RPMI8226 (cell line): ENCODE results near the gene RHBG.

ENCODE experiments used
- DNase-seq: peaks from one replicate; pipeline ENCODE4 v3.0.0-alpha.2; 2015

Gene RHBG

DNA sequence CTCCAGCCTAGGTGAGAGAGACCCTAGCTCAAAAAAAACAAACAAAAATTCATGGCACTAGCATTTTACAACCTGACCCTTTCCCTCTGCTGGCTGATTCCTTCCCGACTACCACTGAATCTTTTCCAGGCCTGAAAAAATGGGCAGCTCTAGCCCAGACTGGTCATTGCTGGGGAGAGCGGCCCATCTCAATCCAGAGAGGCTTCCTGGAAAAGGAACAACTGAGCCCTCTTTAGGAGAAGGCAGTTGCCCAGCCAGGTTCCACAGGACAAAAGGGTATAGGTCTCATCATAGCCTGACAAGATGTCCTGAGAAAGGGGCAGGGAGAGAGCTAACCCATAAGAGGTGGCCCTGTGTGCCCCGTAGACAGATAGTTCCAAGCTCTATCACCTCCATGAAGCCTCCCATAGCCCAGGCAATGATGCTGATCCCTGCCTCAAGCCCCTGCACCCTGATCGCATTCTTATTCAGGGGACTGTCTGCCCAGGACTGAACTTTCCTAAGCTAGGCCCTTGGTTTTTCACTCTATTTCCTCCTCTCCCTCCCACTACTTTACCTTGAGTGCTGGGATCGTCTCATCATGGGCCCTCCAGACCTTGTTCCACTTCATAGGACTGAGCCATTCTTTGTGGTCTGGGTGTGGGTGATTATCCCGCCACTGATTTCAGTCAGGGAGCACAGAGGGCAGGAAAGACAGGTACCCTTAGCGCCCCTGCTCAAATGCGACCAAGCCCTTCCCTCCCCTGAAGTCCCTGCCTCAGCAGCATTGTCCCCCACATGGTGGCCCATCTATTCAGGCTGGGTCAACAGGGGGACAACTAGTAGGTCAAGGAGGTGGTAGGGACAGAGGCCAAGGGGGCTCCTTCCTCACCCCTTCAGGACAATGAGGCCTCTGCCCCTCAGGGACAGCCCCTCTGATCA lies 18.2 kb downstream of the RHBG start:
- no peak for DNase-seq

DNA sequence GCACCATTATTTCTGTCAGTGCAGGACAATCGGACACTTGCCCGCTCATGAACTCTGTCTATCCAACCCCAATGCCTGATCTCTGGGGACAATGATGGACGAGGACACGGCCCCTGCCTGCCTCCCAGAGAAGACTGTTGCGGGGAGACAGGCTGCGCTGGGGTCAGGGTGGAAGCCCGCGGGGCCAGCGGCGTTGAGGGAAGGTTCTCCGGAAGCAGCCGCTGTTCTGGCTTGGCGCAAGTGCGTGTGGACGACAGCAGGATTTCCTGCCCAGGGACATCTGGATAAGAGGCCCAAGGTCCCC lies 18.8 kb downstream of the RHBG start:
- no peak for DNase-seq

DNA sequence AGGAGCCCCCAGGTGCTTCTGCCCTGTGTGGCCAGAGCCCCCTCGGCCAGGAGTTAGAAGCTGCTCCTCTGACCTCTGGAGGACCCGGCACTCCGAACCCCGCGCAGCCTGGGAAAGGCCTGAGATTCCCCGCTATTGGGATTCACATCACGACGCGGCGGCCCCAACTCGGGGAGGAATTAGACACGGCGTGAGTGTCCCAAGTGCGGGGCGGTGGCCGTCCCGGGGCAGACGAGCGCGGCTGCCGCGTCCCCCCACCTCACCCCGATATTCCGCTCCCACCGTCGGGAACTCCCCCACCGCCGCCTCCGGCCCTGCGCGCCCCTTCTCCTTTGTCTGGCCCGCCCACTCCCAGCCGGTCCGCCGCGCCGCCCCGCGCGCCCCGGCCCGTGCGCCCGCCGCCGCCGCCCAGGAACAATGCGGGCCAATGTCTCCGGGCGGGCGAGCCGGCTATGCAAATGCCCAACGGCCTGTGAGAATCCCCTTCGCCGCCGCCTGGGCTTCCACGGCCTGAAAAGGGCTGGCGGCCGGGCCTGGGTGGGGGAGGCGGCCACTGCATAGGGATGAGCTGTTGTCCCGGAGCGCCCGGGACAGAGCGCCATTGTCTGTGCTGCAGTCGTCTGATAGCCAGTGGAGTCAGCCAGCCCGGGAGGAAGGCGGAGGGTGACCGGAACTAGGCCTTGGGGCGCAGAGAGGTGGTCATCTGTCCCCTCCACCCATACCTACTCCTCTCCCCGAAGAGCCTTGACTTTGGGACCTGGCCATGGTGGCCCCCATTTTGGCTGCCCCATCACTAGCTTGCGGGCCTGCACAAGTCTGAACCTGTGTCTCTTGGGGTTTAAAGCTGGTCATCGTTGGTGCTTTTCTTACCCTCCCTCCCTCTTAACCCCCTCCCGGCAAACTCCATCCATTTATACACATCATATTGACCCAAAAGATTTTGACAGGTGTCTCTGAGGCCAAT lies 19.4 kb downstream of the RHBG start:
- no peak for DNase-seq

DNA sequence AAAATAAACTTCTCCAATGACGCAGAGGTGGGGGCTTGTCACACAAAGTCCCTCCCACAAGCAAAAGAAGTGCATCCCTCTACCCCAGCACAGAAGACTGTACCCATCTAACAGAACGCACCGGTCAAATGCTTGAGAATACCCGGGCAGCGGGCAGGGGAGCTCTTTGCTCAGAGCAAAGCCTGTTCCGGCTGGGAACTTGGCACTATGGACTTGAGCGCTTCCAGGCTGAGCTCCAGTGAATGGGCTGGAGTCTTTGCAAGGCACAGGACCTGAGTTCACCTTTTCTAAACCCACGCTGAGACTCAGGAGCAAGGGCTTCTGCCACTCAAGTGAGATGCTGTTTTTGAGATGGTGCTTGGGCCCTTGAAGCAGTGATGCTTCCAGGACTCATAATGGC lies 20.3 kb downstream of the RHBG start:
- no peak for DNase-seq

GRCh38 chr1:156390469-156391365 lies 21.7 kb downstream of the RHBG start:
- DNase-seq, result no peak

- DNase-seq, result no peak
Measured at GRCh38 chr1:156391366-156391677, 22.3 kb downstream of the RHBG start.

DNA sequence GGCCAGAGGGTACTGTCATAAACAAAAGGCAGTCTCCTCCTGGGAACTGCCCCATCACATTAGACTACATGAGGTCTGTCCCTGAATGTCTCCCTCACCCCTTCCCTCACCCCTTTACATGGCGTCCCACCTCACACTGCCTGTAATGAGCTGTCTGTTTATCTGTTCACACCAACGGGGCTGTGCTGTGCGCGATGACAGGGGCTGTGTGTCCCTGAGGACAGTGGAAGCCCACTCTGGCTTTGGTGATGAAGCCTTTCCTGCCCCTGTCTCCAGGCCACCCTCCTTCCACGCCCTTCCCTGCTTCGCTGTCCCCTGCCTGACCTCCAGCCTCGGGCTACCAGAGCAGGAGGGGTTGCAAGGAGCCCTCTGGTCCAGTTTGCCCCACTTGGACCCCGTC lies 22.7 kb downstream of the RHBG start:
- no peak for DNase-seq

- DNase-seq, result no peak
Measured at GRCh38 chr1:156392452-156392853, 23.4 kb downstream of the RHBG start.

- DNase-seq, result no peak
Measured at GRCh38 chr1:156393095-156393494, 24.1 kb downstream of the RHBG start.

- no peak for DNase-seq
Measured at GRCh38 chr1:156394082-156394481, 25.1 kb downstream of the RHBG start.

GRCh38 chr1:156394835-156395461 lies 25.9 kb downstream of the RHBG start:
- DNase-seq, result peak; percentile 54

DNA sequence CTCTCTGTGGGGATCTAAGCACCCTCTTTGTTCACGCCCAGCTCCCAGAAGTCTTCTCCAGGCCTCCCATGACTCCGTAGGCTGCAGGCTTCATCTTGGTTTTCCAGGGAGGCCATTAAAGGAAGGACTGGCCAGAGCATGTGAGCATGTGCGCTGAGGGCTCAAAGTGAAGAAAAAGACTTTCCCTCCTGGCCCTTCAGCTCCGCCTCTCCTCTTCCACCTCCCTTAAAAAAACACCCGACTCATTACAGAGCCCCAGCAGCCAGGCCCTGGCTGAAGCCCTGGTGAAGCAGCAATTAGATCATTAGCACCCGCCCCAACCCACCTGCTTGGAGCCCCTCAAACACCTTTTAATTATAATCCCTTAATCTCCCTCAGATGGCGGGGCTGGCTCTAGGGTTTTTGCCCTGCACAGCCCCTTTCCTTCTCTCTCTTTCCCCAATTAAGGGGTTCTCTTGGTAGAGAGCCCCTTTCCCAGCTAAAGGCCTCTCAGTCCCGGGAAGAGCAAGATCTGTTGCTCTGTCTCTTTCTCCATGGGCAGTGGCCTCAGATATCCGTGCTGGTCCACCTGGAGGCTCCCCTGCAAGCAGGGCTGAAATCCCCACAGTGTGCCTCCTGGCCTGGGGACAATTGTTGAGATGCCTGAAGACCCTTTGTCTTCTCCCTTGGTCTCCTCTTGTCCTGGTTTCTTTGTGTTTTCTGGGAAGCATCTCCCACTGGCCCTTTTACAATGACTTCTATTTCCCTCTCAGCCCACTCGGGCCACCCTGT lies 30.5 kb downstream of the RHBG start:
- DNase-seq, result no peak

GRCh38 chr1:156400191-156400935 lies 31.4 kb downstream of the RHBG start:
- DNase-seq, result no peak

DNA sequence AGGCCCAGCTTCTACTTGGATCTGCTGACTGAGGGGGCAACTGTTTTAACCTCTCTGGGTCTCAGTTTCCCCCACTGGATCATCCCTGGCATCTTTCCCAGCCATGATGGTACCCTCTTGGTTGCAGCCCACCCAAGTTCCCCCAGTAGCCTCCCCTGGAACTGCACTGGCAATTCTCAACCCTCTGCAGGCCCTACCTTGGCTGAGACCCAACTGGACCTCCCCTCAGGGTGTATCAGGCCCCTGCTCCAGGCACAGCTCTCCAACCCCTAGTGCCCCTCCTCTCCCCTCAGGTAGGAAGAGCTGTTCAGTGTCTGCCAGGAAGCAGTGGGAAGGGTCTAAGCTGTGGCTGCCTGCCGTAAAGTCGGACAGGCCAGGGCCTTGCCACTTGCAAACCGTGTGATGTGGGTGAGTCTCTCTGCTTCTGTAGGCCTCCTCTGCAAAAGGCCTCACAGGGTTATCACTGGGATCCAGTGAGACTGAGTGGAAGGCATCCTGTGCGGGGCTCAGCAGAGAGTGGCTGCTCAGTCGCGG lies 32.1 kb downstream of the RHBG start:
- no peak for DNase-seq

DNA sequence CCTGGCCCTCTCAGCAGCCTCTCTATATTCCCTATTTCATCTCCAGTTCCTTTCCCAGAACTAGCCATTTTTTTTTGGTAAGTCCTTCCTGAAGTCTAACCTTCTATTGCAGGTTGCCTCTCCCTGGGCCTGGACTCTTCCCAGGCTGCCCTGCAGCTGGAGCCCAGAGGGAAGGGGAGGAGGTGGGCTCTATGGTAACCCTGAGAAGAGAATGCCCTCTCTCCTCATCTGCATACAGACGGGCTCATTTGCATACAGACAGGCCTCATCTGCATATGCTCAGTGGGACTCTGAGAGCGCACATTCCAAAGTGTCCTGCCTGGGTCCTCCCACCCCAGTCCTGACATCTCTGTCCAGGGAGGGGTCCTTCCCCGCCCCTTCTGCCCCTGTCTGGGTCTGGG lies 32.7 kb downstream of the RHBG start:
- DNase-seq, result no peak

DNA sequence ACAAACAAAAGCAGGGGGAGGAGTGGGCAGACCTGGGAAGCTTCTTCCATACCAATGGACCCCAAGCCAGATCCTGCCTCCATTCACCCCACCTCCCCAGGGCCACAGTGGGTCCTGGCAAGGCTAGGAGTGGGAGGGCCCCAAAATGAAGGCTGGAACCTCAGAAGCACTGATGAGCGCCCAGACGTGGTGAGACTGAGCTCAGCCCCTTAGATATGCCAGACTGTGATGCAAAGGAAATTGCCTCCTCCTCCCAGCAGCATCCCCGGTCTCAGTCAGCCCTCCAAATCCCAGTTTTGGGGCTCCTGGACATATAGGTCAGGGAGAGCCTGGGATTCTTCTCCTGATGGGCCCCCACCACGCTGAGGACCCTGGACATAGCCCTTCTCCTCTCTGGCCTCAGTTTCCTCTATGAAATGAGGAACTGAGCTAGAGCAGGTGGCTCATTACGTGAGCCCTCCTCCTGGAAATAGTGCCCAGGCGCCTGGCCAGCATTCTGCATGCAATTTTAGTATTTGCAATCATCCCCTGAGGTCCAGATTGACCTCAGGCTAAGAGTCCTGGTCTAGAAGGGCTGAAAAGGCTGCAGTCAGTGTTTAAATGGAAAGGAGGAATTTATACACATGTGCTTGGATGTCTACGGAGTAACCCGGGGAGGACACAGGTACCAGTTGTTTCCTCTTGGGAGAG lies 33.5 kb downstream of the RHBG start:
- DNase-seq, result no peak

GRCh38 chr1:156405670-156406069 lies 36.7 kb downstream of the RHBG start:
- no peak for DNase-seq

DNA sequence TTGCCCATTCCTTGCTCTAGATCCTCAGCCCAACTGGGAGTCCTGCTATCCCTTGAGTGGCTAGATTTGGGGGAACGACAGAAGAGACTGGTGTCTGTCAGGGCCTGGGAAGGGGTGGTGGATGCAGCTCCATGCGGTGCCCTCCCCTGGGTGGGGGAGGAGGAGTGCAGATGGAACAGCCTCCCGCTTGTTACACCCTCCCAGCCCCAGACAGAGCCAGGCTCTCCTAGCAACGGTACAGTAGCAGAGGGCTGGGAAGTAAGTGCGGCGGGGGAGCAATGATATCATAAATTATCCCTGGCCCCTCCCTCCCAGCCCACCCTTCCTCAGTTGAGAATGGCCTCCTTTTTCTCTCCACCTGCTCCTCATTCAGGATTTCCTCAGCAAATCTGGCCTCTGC lies 37.2 kb downstream of the RHBG start:
- DNase-seq, result no peak

DNA sequence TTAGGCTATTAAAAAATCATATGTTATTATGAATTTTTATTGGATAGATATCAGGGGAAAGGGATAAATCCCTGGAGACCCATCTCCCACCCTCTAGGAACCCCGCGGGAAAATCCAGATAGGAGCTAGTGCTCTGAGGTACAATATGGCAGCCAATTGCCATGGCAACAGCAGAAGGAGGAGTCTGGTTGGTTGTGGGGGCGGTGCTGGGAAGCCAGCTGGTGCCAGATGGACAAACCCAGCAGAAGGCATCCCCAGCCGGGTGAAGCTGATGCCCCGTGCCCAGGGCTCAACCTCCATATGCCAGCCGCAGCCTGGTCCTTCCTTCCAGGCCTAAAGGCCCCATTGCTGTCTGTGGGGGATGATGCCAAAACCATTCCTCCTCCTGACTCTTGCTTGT lies 38.3 kb downstream of the RHBG start:
- DNase-seq, result no peak

- no peak for DNase-seq
Measured at GRCh38 chr1:156407760-156408159, 38.7 kb downstream of the RHBG start.
